AG09309 (cell line): ENCODE results near the gene UHRF2.

Experiments used
- DNase-seq: peaks from one replicate; pipeline ENCODE4 v3.0.0-alpha.2; 2010; ENCODE audit warnings: low read depth
- H3K4me3 ChIP-seq: 2 replicates; pipeline ENCODE4 v1.5.1; 2011; ENCODE audit warnings: mild to moderate bottlenecking, low read depth, low read length, moderate library complexity; ENCODE audit not compliant: control insufficient read depth
- CTCF ChIP-seq: IDR thresholded peaks from 2 replicates; pipeline ENCODE4 v1.5.1; 2011; ENCODE audit warnings: mild to moderate bottlenecking, low read depth, low read length, inconsistent platforms; ENCODE audit not compliant: insufficient read depth, control insufficient read depth; ENCODE audit errors: missing control alignments

Gene UHRF2

GRCh38 chr9:6501526-6502210 lies 88.7 kb downstream of the UHRF2 start:
- DNase-seq, result no peak
- H3K4me3 ChIP-seq, result no peak overlapping the region
- TF ChIP-seq CTCF, result no peak

GRCh38 chr9:6502399-6502798 lies 89.4 kb downstream of the UHRF2 start:
- TF ChIP-seq CTCF, result no peak
- DNase-seq, result no peak

GRCh38 chr9:6506571-6506970 lies 93.6 kb downstream of the UHRF2 start:
- DNase-seq, result no peak
- TF ChIP-seq CTCF, result no peak
- no peak overlapping the region for H3K4me3 ChIP-seq

More at GRCh38 chr9:6502399-6502798, 89.4 kb downstream of the UHRF2 start:
- H3K4me3 ChIP-seq, result no peak overlapping the region

- no peak overlapping the region for H3K4me3 ChIP-seq
- DNase-seq, result no peak
- no peak for TF ChIP-seq CTCF
Measured at GRCh38 chr9:6512085-6512657, 99.2 kb downstream of the UHRF2 start.

GRCh38 chr9:6522263-6522662 lies 109.3 kb downstream of the UHRF2 start:
- TF ChIP-seq CTCF, result no peak
- no peak for DNase-seq
- H3K4me3 ChIP-seq, result no peak overlapping the region

- no peak overlapping the region for H3K4me3 ChIP-seq
- TF ChIP-seq CTCF, result no peak
- DNase-seq, result no peak
Measured at GRCh38 chr9:6525326-6526045, 112.5 kb downstream of the UHRF2 start.
